ENCODE data around the gene IL13RA1. TPM values are rescaled to one million over a fixed set of nuclear protein-coding genes. Genes with fewer than 3 reads are reported as not detected.

Gene IL13RA1
- total and polyA plus RNA-seq, 2 of the 13 experiments (the other 11 are each of a cell fraction or from before 2014, with no cell fraction given): 56.6 to 73.5 TPM

DNA sequence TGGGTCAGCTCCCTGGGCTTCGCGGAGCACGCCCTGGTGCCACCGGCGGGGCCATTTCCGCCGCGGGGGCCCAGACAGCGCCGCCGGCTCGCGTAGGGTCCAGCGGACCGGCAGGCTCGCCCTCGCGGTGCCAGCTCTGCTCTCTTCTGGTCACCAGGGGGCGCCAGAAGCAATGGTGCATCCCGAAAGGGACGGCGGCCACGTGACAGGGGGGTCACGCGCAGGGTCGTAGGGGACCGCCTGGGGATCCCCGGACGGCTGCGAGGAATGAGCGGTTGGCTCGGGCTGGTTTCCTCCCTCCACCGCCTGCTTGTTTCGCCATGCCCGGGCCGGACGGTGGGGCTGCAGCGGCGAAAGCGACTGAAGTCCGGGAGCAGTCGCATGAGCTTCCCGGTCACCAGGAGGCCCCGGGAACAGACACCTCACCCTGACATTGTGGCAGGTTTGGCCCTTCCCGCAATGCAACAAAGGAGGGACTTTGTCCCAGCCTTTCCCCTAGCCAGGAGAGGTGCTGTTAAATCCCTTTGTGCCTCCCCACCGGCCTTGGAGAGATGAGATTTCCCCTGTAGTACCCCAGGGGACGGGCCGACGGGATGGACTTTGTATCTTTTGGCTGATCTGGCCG lies 112.0 kb downstream of the IL13RA1 start (continued):
- TF ChIP-seq, protein P1, sequence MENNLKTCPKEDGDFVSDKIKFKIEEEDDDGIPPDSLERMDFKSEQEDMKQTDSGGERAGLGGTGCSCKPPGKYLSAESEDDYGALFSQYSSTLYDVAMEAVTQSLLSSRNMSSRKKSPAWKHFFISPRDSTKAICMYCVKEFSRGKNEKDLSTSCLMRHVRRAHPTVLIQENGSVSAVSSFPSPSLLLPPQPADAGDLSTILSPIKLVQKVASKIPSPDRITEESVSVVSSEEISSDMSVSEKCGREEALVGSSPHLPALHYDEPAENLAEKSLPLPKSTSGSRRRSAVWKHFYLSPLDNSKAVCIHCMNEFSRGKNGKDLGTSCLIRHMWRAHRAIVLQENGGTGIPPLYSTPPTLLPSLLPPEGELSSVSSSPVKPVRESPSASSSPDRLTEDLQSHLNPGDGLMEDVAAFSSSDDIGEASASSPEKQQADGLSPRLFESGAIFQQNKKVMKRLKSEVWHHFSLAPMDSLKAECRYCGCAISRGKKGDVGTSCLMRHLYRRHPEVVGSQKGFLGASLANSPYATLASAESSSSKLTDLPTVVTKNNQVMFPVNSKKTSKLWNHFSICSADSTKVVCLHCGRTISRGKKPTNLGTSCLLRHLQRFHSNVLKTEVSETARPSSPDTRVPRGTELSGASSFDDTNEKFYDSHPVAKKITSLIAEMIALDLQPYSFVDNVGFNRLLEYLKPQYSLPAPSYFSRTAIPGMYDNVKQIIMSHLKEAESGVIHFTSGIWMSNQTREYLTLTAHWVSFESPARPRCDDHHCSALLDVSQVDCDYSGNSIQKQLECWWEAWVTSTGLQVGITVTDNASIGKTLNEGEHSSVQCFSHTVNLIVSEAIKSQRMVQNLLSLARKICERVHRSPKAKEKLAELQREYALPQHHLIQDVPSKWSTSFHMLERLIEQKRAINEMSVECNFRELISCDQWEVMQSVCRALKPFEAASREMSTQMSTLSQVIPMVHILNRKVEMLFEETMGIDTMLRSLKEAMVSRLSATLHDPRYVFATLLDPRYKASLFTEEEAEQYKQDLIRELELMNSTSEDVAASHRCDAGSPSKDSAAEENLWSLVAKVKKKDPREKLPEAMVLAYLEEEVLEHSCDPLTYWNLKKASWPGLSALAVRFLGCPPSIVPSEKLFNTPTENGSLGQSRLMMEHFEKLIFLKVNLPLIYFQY (CRISPR knock-in tag; IDR thresholded peaks at IDR 0.05; ENCODE audit: borderline replicate concordance): peak; percentile 72
- TF ChIP-seq ZNF614 (CRISPR knock-in tag; IDR thresholded peaks at IDR 0.05; ENCODE audit: borderline replicate concordance): 0 out of 2 replicates have a peak, but pooled peaks have one; percentile 33
- TF ChIP-seq HDAC6 (IDR thresholded peaks at IDR 0.05; ENCODE audit: low read depth, low read length): no peak
- peak; percentile 66 for TF ChIP-seq ZNF230 (CRISPR knock-in tag; IDR thresholded peaks at IDR 0.05)
- TF ChIP-seq TAF1 (CRISPR knock-in tag; IDR thresholded peaks at IDR 0.05): peak; percentile 41; the same call in 1 of the 2 replicates
- TF ChIP-seq ZBTB40 (IDR thresholded peaks at IDR 0.05): no peak
- no peak for TF ChIP-seq ZBTB40 (CRISPR knock-in tag; IDR thresholded peaks at IDR 0.05)
- no peak for TF ChIP-seq ZNF329 (CRISPR knock-in tag; IDR thresholded peaks at IDR 0.05; ENCODE audit: low read depth)
- 0 out of 2 replicates have a peak, but pooled peaks have one; percentile 29 for TF ChIP-seq ZNF639 (CRISPR knock-in tag; conservative IDR thresholded peaks at IDR 0.05)
- TF ChIP-seq ZNF350 (CRISPR knock-in tag; IDR thresholded peaks at IDR 0.05; ENCODE audit: borderline replicate concordance, low read depth): 0 out of 2 replicates have a peak, but pooled peaks have one; percentile 41
- 0 out of 2 replicates have a peak, but pooled peaks have one; percentile 20 for TF ChIP-seq IKZF5 (CRISPR knock-in tag; IDR thresholded peaks at IDR 0.05)
- no peak for TF ChIP-seq MEIS2 (CRISPR knock-in tag; IDR thresholded peaks at IDR 0.05)
